GM21529 (cell line): ENCODE results near the gene CFAP52.
A peak's percentile ranks its signal among the peaks of the same experiment; 100 is the strongest.
"Not testable (repeated sequence)": the region's sequence is repeated elsewhere in the genome, so short reads cannot be mapped to it uniquely, and the experiment has no call there.

Source experiments
- ATAC-seq: cut with Tn5 transposase; IDR thresholded peaks from one replicate; pipeline ENCODE4 v1.9.1; 2021; ENCODE audit not compliant: unreplicated experiment

The CFAP52 gene

GRCh38 chr17:9568957-9569588 is 7.4 kb upstream of the CFAP52 start:
- no peak for ATAC-seq

GRCh38 chr17:9571201-9571600 is 5.2 kb upstream of the CFAP52 start:
- no peak for ATAC-seq

- ATAC-seq, result peak; percentile 82
These were observed 901 bp upstream of the CFAP52 start, which contains the start of gene STX8 for GRCh38 chr17:9575381-9576101. TSS of gene STX8 (minus strand) at chr17:9575820. CDS start at chr17:9575808, 12 bp downstream.

- no peak for ATAC-seq
These were observed 899 bp downstream of the CFAP52 start for GRCh38 chr17:9577373-9577709.

GRCh38 chr17:9587969-9588656 is 11.7 kb downstream of the CFAP52 start:
- ATAC-seq, result no peak

- no peak for ATAC-seq
These were observed 17.6 kb downstream of the CFAP52 start for GRCh38 chr17:9594065-9594464.

GRCh38 chr17:9597638-9598037 is 21.2 kb downstream of the CFAP52 start:
- not testable (repeated sequence) for ATAC-seq

- no peak for ATAC-seq
These were observed 22.2 kb downstream of the CFAP52 start for GRCh38 chr17:9598661-9599060.

- ATAC-seq, result not testable (repeated sequence)
These were observed 28.1 kb downstream of the CFAP52 start for GRCh38 chr17:9604583-9604982.

GRCh38 chr17:9606453-9606852 is 30.0 kb downstream of the CFAP52 start:
- ATAC-seq, result no peak

- not testable (repeated sequence) for ATAC-seq
These were observed 30.6 kb downstream of the CFAP52 start for GRCh38 chr17:9607058-9607457.

- ATAC-seq, result no peak
These were observed 35.1 kb downstream of the CFAP52 start for GRCh38 chr17:9611557-9611956.

GRCh38 chr17:9612006-9612405 is 35.6 kb downstream of the CFAP52 start:
- ATAC-seq, result no peak

GRCh38 chr17:9615486-9615885 is 39.0 kb downstream of the CFAP52 start:
- ATAC-seq, result no peak

GRCh38 chr17:9622961-9623360 is 46.5 kb downstream of the CFAP52 start:
- ATAC-seq, result no peak

- ATAC-seq, result no peak
These were observed 52.1 kb downstream of the CFAP52 start for GRCh38 chr17:9628509-9628908.

- no peak for ATAC-seq
These were observed 56.3 kb downstream of the CFAP52 start for GRCh38 chr17:9632741-9633140.

GRCh38 chr17:9635340-9635739 is 58.9 kb downstream of the CFAP52 start:
- ATAC-seq, result no peak

GRCh38 chr17:9636501-9636900 is 60.1 kb downstream of the CFAP52 start:
- ATAC-seq, result no peak

- not testable (repeated sequence) for ATAC-seq
These were observed 63.9 kb downstream of the CFAP52 start for GRCh38 chr17:9640388-9640787.

GRCh38 chr17:9643611-9644010 is 67.2 kb downstream of the CFAP52 start:
- no peak for ATAC-seq
